HepG2 (cell line): ENCODE measurements around the gene CSNK1G3. TPM values are rescaled to one million over a fixed set of nuclear protein-coding genes. Genes with fewer than 3 reads are reported as not detected.

Source experiments
- ATAC-seq: fragments of 200-7000 bp; cut with Tn5 transposase; 3 replicates; pipeline ENCODE4 v1.9.1; 2020; ENCODE audit warnings: mild to moderate bottlenecking, moderate library complexity
- BruUV-seq: library from RNA; stranded (reverse); fragments of 400-500 nt; replicated peaks from 2 replicates; lab custom pipeline; 2021; lab: Mats Ljungman, UMichigan
- CTCF ChIA-PET: fragments of 300-600 bp; formaldehyde crosslinking; extraction: SDS; loops from one replicate; lab custom pipeline; 2021; ENCODE audit warnings: low total read pairs, inconsistent platforms, low intra/inter-chr PET ratio; lab: Yijun Ruan, JAX
- POLR2A ChIA-PET: fragments of 350-600 bp; sonication (Branson Sonifier 250); formaldehyde crosslinking; loops from one replicate; lab custom pipeline; 2020; ENCODE audit warnings: antibody characterized with exemption, inconsistent platforms; lab: Yijun Ruan, JAX
- DNase-seq: peaks from one replicate; pipeline ENCODE4 v3.0.0-alpha.2; 2015; ENCODE audit warnings: low spot score
- FAIRE-seq: peaks from 3 replicates; lab custom pipeline; 2011; peaks lifted over from hg19 to GRCh38; lab: Jason Lieb, UNC
- H2AFZ ChIP-seq: one replicate; pipeline ENCODE4 v1.6.1; 2011; ENCODE audit warnings: low read length, inconsistent platforms
- H3K27ac ChIP-seq: fragments of 300-600 bp; 3 replicates; pipeline ENCODE4 v1.8.0; 2011; ENCODE audit warnings: mixed run types, mild to moderate bottlenecking, mixed read lengths, low read length, inconsistent platforms; ENCODE audit not compliant: insufficient read depth; ENCODE audit errors: extremely low read length
- H3K27me3 ChIP-seq, 2 experiments: fragments of 200-600 bp in 1 of 2; 2 replicates in 1 of 2; 3 replicates in 1 of 2; pipeline versions ENCODE4 v1.6.0 to v1.8.0; 2011; ENCODE audit warnings: low read length in 2 of 2, mild to moderate bottlenecking in 2 of 2, moderate library complexity in 2 of 2, inconsistent platforms in 1 of 2; ENCODE audit not compliant: insufficient read depth in 2 of 2, control insufficient read depth in 1 of 2
- H3K36me3 ChIP-seq, 2 experiments: fragments of 200-600 bp in 1 of 2; replicated peaks in 1 of 2; 2 replicates in 1 of 2; 3 replicates in 1 of 2; pipeline versions ENCODE4 v1.5.1 to v1.8.0; 2011; ENCODE audit warnings: low read length in 2 of 2, inconsistent platforms in 1 of 2; ENCODE audit not compliant: insufficient read depth in 2 of 2, control insufficient read depth in 1 of 2
- H3K4me1 ChIP-seq: 2 replicates; pipeline ENCODE4 v1.5.1; 2012; ENCODE audit warnings: low read length, inconsistent platforms; ENCODE audit not compliant: insufficient read depth
- H3K4me2 ChIP-seq: 2 replicates; pipeline ENCODE4 v1.6.0; 2011; ENCODE audit warnings: low read depth, low read length, inconsistent platforms
- H3K4me3 ChIP-seq, 3 experiments: fragments of 200-600 bp in 1 of 3; sonication (generic), shearing (Covaris generic) in 1 of 3; replicated peaks in 1 of 3; 2 replicates each; pipeline ENCODE4 v1.5.1; 2011 to 2016; ENCODE audit warnings: low read length in 3 of 3, inconsistent platforms in 2 of 3, low read depth in 2 of 3, mild to moderate bottlenecking in 2 of 3, control low read depth in 1 of 3, mixed read lengths in 1 of 3; ENCODE audit not compliant: insufficient read depth in 1 of 3
- H3K79me2 ChIP-seq: one replicate; pipeline ENCODE4 v1.6.1; 2011; ENCODE audit warnings: low read length, inconsistent platforms; ENCODE audit not compliant: insufficient read depth
- H3K9ac ChIP-seq: 2 replicates; pipeline ENCODE4 v1.6.0; 2011; ENCODE audit warnings: mild to moderate bottlenecking, low read depth, low read length, inconsistent platforms; ENCODE audit not compliant: insufficient read depth
- H3K9me3 ChIP-seq: 2 replicates; pipeline ENCODE4 v1.5.1; 2012; ENCODE audit warnings: mild to moderate bottlenecking, low read length
- H4K20me1 ChIP-seq: 2 replicates; pipeline ENCODE4 v1.6.0; 2011; ENCODE audit warnings: inconsistent platforms, mild to moderate bottlenecking, low read length, moderate library complexity; ENCODE audit not compliant: insufficient read depth
- AKNA ChIP-seq: sonication (generic); formaldehyde crosslinking; IDR thresholded peaks from 2 replicates; pipeline ENCODE4 v1.4.0; 2020; ENCODE audit warnings: missing genetic modification reagents, borderline replicate concordance
- HHEX ChIP-seq: IDR thresholded peaks from 2 replicates; pipeline ENCODE4 v1.6.1; 2016; ENCODE audit warnings: control low read depth
- KLF15 ChIP-seq: sonication (generic); formaldehyde crosslinking; IDR thresholded peaks from 2 replicates; pipeline ENCODE4 v1.8.1; 2023; ENCODE audit warnings: borderline replicate concordance, mild to moderate bottlenecking, inconsistent platforms, missing genetic modification reagents, mixed read lengths
- LCORL ChIP-seq, 2 experiments: fragments of 450-650 bp in 1 of 2; sonication (generic) in 1 of 2; formaldehyde crosslinking in 1 of 2; IDR thresholded peaks; 2 replicates each; pipeline versions ENCODE4 v1.5.0 to v1.6.1; 2017 to 2020; ENCODE audit warnings: antibody characterized with exemption in 1 of 2, missing genetic modification reagents in 1 of 2
- MATR3 ChIP-seq: sonication (generic); formaldehyde crosslinking; IDR thresholded peaks from 2 replicates; pipeline ENCODE4 v1.4.0; 2020; ENCODE audit warnings: missing genetic modification reagents
- SKIL ChIP-seq: sonication (generic); formaldehyde crosslinking; IDR thresholded peaks from 2 replicates; pipeline ENCODE4 v1.8.0; 2022; ENCODE audit warnings: missing genetic modification reagents, mild to moderate bottlenecking, moderate library complexity, borderline replicate concordance
- ZBTB3 ChIP-seq: sonication (generic); formaldehyde crosslinking; IDR thresholded peaks from 2 replicates; pipeline ENCODE4 v1.4.0; 2020; ENCODE audit warnings: low read depth, mild to moderate bottlenecking, moderate library complexity, missing genetic modification reagents, borderline replicate concordance
- ZNF101 ChIP-seq: sonication (generic); formaldehyde crosslinking; IDR thresholded peaks from 2 replicates; pipeline ENCODE4 v1.4.0; 2020; ENCODE audit warnings: mild to moderate bottlenecking, low read depth, missing genetic modification reagents, borderline replicate concordance
- ZNF234 ChIP-seq: sonication (generic); formaldehyde crosslinking; conservative IDR thresholded peaks from 2 replicates; pipeline ENCODE4 v1.5.1; 2020; ENCODE audit warnings: mild to moderate bottlenecking, missing genetic modification reagents
- ZNF549 ChIP-seq: sonication (generic); formaldehyde crosslinking; IDR thresholded peaks from 2 replicates; pipeline ENCODE4 v1.5.0; 2020; ENCODE audit warnings: missing genetic modification reagents
- WGBS: methylation state at CpG from one replicate; pipeline ENCODE4 v1.1.6; 2017; ENCODE audit warnings: low lambda C conversion rate; 5-methylcytosine and 5-hydroxymethylcytosine counted together
- in situ Hi-C: cut with HindIII; loops from 2 replicates; pipeline ENCODE4 v1.10.0; 2017; ENCODE audit warnings: low pct_unique_long_range_greater_than_20kb; ENCODE audit not compliant: extremely low pct_ligation_motif_present
- intact Hi-C: fragments of 100-400 bp; cut with micrococcal nuclease; formaldehyde crosslinking; loops from one replicate; pipeline ENCODE4 v1.10.0; 2022; ENCODE audit not compliant: unreplicated experiment
- polyA plus RNA-seq, 8 experiments: library from polyadenylated mRNA; depleted of rRNA in 3 of 8; stranded (reverse) in 7 of 8; unstranded in 1 of 8; fragments of >200 nt; fragmentation: Illumina TruSeq in 4 of 8; extraction: Trizol in 4 of 8; gene quantifications; 2 replicates each; pipeline versions ENCODE4 v1.2.1 to v1.2.3, GENCODE V29; 2011 to 2016; ENCODE audit warnings: low read depth in 4 of 8, missing spikeins in 1 of 8, mixed read lengths in 1 of 8; ENCODE audit not compliant: insufficient read depth in 1 of 8
- total RNA-seq, 5 experiments: library from RNA; depleted of rRNA; stranded (reverse); fragments of >200 nt; fragmentation: Illumina TruSeq; extraction: Trizol; gene quantifications; 2 replicates each; pipeline ENCODE4 v1.2.3, GENCODE V29; 2016; ENCODE audit warnings: low read depth in 1 of 5
- TF ChIP-seq, protein P1 (sequence below): IDR thresholded peaks from 2 replicates; pipeline ENCODE4 v1.6.1; 2016; ENCODE audit warnings: low read depth
- TF ChIP-seq, protein P2 (sequence below): sonication (generic); formaldehyde crosslinking; conservative IDR thresholded peaks from 2 replicates; pipeline ENCODE4 v1.8.0; 2022; ENCODE audit warnings: missing genetic modification reagents

CSNK1G3 gene
- total and polyA plus RNA-seq, 2 of the 13 experiments (the other 11 are each of a cell fraction or from before 2014, with no cell fraction given), result 11.3 to 31.5 TPM

- TF ChIP-seq ZNF101, result no peak
- TF ChIP-seq SKIL (CRISPR knock-in tag), result no peak
These were observed 46.9 kb downstream of the CSNK1G3 start (continued) for GRCh38 chr5:123558762-123559433.

GRCh38 chr5:123559434-123559775, 47.4 kb downstream of the CSNK1G3 start:
- in situ Hi-C loops, result no loop called here
- H3K4me2 ChIP-seq, result no peak overlapping the region
- no peak for DNase-seq
- TF ChIP-seq, protein P1, sequence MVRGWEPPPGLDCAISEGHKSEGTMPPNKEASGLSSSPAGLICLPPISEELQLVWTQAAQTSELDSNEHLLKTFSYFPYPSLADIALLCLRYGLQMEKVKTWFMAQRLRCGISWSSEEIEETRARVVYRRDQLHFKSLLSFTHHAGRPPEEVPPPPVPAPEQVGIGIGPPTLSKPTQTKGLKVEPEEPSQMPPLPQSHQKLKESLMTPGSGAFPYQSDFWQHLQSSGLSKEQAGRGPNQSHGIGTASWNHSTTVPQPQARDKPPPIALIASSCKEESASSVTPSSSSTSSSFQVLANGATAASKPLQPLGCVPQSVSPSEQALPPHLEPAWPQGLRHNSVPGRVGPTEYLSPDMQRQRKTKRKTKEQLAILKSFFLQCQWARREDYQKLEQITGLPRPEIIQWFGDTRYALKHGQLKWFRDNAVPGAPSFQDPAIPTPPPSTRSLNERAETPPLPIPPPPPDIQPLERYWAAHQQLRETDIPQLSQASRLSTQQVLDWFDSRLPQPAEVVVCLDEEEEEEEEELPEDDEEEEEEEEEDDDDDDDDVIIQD (CRISPR knock-in tag), result no peak
- TF ChIP-seq ZBTB3 (CRISPR knock-in tag), result no peak
- TF ChIP-seq AKNA (CRISPR knock-in tag), result no peak
- no peak for TF ChIP-seq HHEX (CRISPR knock-in tag)
- TF ChIP-seq MATR3 (CRISPR knock-in tag), result no peak
- TF ChIP-seq LCORL (IDR thresholded peaks at IDR 0.05), result no peak
- no peak for TF ChIP-seq LCORL (CRISPR knock-in tag; IDR thresholded peaks at IDR 0.05)
- no peak for TF ChIP-seq ZNF549 (CRISPR knock-in tag)
- no peak for TF ChIP-seq KLF15 (CRISPR knock-in tag)
- TF ChIP-seq ZNF234 (CRISPR knock-in tag), result no peak
- TF ChIP-seq, protein P2, sequence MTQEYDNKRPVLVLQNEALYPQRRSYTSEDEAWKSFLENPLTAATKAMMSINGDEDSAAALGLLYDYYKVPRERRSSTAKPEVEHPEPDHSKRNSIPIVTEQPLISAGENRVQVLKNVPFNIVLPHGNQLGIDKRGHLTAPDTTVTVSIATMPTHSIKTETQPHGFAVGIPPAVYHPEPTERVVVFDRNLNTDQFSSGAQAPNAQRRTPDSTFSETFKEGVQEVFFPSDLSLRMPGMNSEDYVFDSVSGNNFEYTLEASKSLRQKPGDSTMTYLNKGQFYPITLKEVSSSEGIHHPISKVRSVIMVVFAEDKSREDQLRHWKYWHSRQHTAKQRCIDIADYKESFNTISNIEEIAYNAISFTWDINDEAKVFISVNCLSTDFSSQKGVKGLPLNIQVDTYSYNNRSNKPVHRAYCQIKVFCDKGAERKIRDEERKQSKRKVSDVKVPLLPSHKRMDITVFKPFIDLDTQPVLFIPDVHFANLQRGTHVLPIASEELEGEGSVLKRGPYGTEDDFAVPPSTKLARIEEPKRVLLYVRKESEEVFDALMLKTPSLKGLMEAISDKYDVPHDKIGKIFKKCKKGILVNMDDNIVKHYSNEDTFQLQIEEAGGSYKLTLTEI (CRISPR knock-in tag), result no peak

More at GRCh38 chr5:123559434-123559775, 47.4 kb downstream of the CSNK1G3 start:
- POLR2A ChIA-PET, result no interaction called here
- no peak overlapping the region for H2AFZ ChIP-seq
- H3K27me3 ChIP-seq, result no peaks in the 10 kb centered on the region
- H3K27ac ChIP-seq, result no peak overlapping the region
- H3K9ac ChIP-seq, result no peak overlapping the region
- H3K79me2 ChIP-seq, result no peaks in the 10 kb centered on the region
- WGBS, result 100% methylated on average over 1 of the region's 1 CpG
- CTCF ChIA-PET, result no interaction called here
- H3K9me3 ChIP-seq, result no peaks in the 10 kb centered on the region
- peaks cover 0 to 1% of the 10 kb centered on the region in 2 experiments; a peak in 2 of 5 replicates for H3K36me3 ChIP-seq
- H3K4me1 ChIP-seq, result no peaks in the 10 kb centered on the region
- BruUV-seq, result no TSS peak
- ATAC-seq, result no peak
- intact Hi-C loops, result no loop called here
- FAIRE-seq, result no peak
- H3K4me3 ChIP-seq, result no peak overlapping the region
- H4K20me1 ChIP-seq, result no peaks in the 10 kb centered on the region
